ENCODE results near the gene FIGNL2. TPM values are rescaled to one million over a fixed set of nuclear protein-coding genes. Genes with fewer than 3 reads are reported as not detected.

Gene FIGNL2
- total RNA-seq, 2 donors from 2014 or later = 10.5 to 17.7 TPM

DNA sequence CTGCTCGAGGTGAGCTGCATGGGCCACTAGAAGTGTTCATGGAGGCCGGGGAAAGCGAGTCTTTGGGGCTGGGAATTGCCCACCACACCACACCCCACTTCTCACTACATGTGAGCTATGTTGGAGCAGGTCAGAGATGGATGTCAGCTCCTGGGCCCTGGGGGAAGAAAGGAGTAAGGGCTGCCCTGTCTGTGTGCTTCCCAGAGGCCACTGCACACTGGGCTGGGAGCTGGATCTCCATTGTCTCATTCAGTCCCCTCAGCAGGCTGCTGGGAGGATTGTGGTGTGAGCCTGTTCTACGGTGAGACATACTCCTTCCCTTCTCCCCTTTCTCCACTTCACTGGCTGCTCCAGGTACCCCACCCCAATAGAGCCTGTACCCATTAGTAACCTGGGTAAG lies 10.5 kb downstream of the FIGNL2 start:
- no peaks in the 10 kb centered on the region for H3K9me3 ChIP-seq (ENCODE audit: control insufficient read depth, low read length)
- H3K27me3 Mint-ChIP-seq (ENCODE audit: insufficient read depth) = peaks cover 57% of the 10 kb centered on the region
- peaks cover 23% of the 10 kb centered on the region for H3K4me1 ChIP-seq (ENCODE audit: control insufficient read depth, insufficient read depth, low read length)
- H3K4me3 Mint-ChIP-seq = no peak overlapping the region
- H3K36me3 Mint-ChIP-seq (ENCODE audit: low read depth) = no peaks in the 10 kb centered on the region
- DNase-seq = peak; percentile 71
- no peak overlapping the region for H3K9ac ChIP-seq (ENCODE audit: extremely low read depth, low read length, poor library complexity, severe bottlenecking)
- no peaks in the 10 kb centered on the region for H3K27me3 ChIP-seq (ENCODE audit: control insufficient read depth, insufficient read depth, low read length, poor library complexity, severe bottlenecking)
- H3K4me3 ChIP-seq (ENCODE audit: low read length) = no peak overlapping the region
- H3K27ac Mint-ChIP-seq = peak overlapping the region; percentile 80
- H3K27ac ChIP-seq (ENCODE audit: low read depth, low read length) = peak overlapping the region; percentile 63
- H3K36me3 ChIP-seq (ENCODE audit: control insufficient read depth, insufficient read depth, low read length) = no peaks in the 10 kb centered on the region
- no peaks in the 10 kb centered on the region for H3K9me3 Mint-ChIP-seq
- 59% methylated on average over 4 of the region's 4 CpGs; no CpG with 5 or more reads in 1 of the 2 experiments for WGBS, 2 experiments (ENCODE audit: insufficient coverage in 1 of 2, insufficient read length in 1 of 2)
- TF ChIP-seq, protein P1, sequence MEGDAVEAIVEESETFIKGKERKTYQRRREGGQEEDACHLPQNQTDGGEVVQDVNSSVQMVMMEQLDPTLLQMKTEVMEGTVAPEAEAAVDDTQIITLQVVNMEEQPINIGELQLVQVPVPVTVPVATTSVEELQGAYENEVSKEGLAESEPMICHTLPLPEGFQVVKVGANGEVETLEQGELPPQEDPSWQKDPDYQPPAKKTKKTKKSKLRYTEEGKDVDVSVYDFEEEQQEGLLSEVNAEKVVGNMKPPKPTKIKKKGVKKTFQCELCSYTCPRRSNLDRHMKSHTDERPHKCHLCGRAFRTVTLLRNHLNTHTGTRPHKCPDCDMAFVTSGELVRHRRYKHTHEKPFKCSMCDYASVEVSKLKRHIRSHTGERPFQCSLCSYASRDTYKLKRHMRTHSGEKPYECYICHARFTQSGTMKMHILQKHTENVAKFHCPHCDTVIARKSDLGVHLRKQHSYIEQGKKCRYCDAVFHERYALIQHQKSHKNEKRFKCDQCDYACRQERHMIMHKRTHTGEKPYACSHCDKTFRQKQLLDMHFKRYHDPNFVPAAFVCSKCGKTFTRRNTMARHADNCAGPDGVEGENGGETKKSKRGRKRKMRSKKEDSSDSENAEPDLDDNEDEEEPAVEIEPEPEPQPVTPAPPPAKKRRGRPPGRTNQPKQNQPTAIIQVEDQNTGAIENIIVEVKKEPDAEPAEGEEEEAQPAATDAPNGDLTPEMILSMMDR (conservative IDR thresholded peaks at IDR 0.05) = no peak
- peaks cover 22% of the 10 kb centered on the region for H3K4me1 Mint-ChIP-seq

DNA sequence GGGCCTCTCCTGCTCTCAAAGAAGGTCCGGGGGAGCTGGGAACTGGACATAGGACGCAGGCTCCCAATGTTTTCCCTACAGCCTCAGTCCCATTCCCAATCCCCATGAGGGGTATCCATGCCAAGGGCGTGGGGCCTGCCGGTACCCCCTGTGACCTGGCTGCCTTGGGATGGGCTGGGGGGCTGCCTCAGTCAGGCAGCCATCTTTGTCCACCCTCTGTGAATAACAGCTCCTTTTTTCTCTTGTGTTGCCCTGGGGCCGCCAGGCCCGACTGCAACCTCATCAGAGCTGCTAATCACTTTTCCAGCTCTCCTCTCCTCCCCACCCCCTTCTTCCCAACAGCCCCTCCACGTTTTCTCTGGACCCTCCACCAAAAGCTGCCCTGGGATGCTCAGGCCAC lies 11.2 kb downstream of the FIGNL2 start:
- H3K36me3 Mint-ChIP-seq (ENCODE audit: low read depth) = no peaks in the 10 kb centered on the region
- no peaks in the 10 kb centered on the region for H3K27me3 ChIP-seq (ENCODE audit: control insufficient read depth, insufficient read depth, low read length, poor library complexity, severe bottlenecking)
- peak overlapping the region; percentile 63 for H3K27ac ChIP-seq (ENCODE audit: low read depth, low read length)
- peaks cover 56% of the 10 kb centered on the region for H3K27me3 Mint-ChIP-seq (ENCODE audit: insufficient read depth)
- no peaks in the 10 kb centered on the region for H3K36me3 ChIP-seq (ENCODE audit: control insufficient read depth, insufficient read depth, low read length)
- H3K9ac ChIP-seq (ENCODE audit: extremely low read depth, low read length, poor library complexity, severe bottlenecking) = no peak overlapping the region
- peak overlapping the region; percentile 80 for H3K27ac Mint-ChIP-seq
- no peak overlapping the region for H3K4me3 ChIP-seq (ENCODE audit: low read length)
- DNase-seq = peak; percentile 58
- H3K4me1 Mint-ChIP-seq = peaks cover 22% of the 10 kb centered on the region
- WGBS, 2 experiments (ENCODE audit: insufficient coverage in 1 of 2, insufficient read length in 1 of 2) = 60 to 78% methylated on average over 1 to 7 of the region's 7 CpGs
- no peaks in the 10 kb centered on the region for H3K9me3 Mint-ChIP-seq
- peaks cover 23% of the 10 kb centered on the region for H3K4me1 ChIP-seq (ENCODE audit: control insufficient read depth, insufficient read depth, low read length)
- no peaks in the 10 kb centered on the region for H3K9me3 ChIP-seq (ENCODE audit: control insufficient read depth, low read length)
- no peak overlapping the region for H3K4me3 Mint-ChIP-seq
- TF ChIP-seq, protein P1 (conservative IDR thresholded peaks at IDR 0.05) = no peak

DNA sequence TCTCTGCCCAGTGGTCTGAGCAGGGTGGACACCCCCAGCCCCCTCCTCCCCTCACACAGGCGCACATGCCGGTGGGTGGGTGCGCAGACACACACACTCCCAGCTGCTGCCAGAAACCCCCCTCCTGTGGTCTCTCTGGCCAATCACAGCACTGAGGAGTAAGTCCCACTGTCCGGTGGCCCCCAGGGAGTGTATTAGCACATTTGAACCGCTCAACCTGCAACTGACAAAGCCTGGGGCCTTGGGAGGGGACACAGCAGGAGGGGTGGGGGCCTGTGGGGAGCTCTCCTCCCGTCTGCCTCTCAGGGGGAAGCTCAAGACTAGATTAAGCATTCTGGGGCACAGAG lies 11.7 kb downstream of the FIGNL2 start:
- H3K4me1 ChIP-seq (ENCODE audit: control insufficient read depth, insufficient read depth, low read length) = peaks cover 23% of the 10 kb centered on the region
- peaks cover 53% of the 10 kb centered on the region for H3K27me3 Mint-ChIP-seq (ENCODE audit: insufficient read depth)
- WGBS, 2 experiments (ENCODE audit: insufficient coverage in 1 of 2, insufficient read length in 1 of 2) = 40 to 66% methylated on average over 1 to 6 of the region's 6 CpGs

More for the DNA sequence above, 11.7 kb downstream of the FIGNL2 start:
- TF ChIP-seq, protein P1 (conservative IDR thresholded peaks at IDR 0.05) = no peak
- H3K36me3 Mint-ChIP-seq (ENCODE audit: low read depth) = no peaks in the 10 kb centered on the region
- H3K4me1 Mint-ChIP-seq = peaks cover 22% of the 10 kb centered on the region
- no peaks in the 10 kb centered on the region for H3K36me3 ChIP-seq (ENCODE audit: control insufficient read depth, insufficient read depth, low read length)
- no peak overlapping the region for H3K4me3 Mint-ChIP-seq
- peak; percentile 49 for DNase-seq
- H3K4me3 ChIP-seq (ENCODE audit: low read length) = no peak overlapping the region
- no peak overlapping the region for H3K9ac ChIP-seq (ENCODE audit: extremely low read depth, low read length, poor library complexity, severe bottlenecking)
- H3K27me3 ChIP-seq (ENCODE audit: control insufficient read depth, insufficient read depth, low read length, poor library complexity, severe bottlenecking) = no peaks in the 10 kb centered on the region
- no peak overlapping the region for H3K27ac Mint-ChIP-seq
- no peaks in the 10 kb centered on the region for H3K9me3 ChIP-seq (ENCODE audit: control insufficient read depth, low read length)
- no peaks in the 10 kb centered on the region for H3K9me3 Mint-ChIP-seq
- H3K27ac ChIP-seq (ENCODE audit: low read depth, low read length) = peak overlapping the region; percentile 63

Measured in endodermal cell (in vitro differentiated cells).